H1 (cell line): ENCODE results near the gene KRT81.

Source experiments
- BACH1 ChIP-seq: IDR thresholded peaks from 2 replicates; pipeline ENCODE4 v1.6.1; 2012; ENCODE audit warnings: low read length, improper control_type of control experiment
- BCL11A ChIP-seq, 2 experiments: IDR thresholded peaks; one replicate each; pipeline ENCODE4 v1.6.1; 2011; ENCODE audit warnings: low read depth in 2 of 2, low read length in 2 of 2, mild to moderate bottlenecking in 2 of 2
- CHD1 ChIP-seq: IDR thresholded peaks from 2 replicates; pipeline ENCODE4 v1.6.1; 2012; ENCODE audit warnings: low read depth, low read length, improper control_type of control experiment
- EZH2 ChIP-seq: fragments of 200-600 bp; sonication (generic); IDR thresholded peaks from 2 replicates; pipeline ENCODE4 v1.7.1; 2012; ENCODE audit warnings: low read depth, mild to moderate bottlenecking, moderate library complexity, low read length, inconsistent platforms; ENCODE audit not compliant: severe bottlenecking
- GABPA ChIP-seq: IDR thresholded peaks from 2 replicates; pipeline ENCODE4 v1.6.1; 2011; ENCODE audit warnings: mild to moderate bottlenecking, low read length, moderate library complexity, borderline replicate concordance; ENCODE audit not compliant: insufficient read depth
- KDM5A ChIP-seq: fragments of 200-600 bp; IDR thresholded peaks from 2 replicates; pipeline ENCODE4 v1.7.1; 2012; ENCODE audit warnings: mild to moderate bottlenecking, low read length, inconsistent platforms, mixed read lengths
- POLR2A ChIP-seq, 2 experiments: IDR thresholded peaks; 1 replicate in 1 of 2; 2 replicates in 1 of 2; pipeline ENCODE4 v1.6.1; 2011; ENCODE audit warnings: low read depth in 2 of 2, low read length in 2 of 2, mild to moderate bottlenecking in 2 of 2; ENCODE audit errors: control extremely low read depth in 1 of 2
- SIN3A ChIP-seq, 2 experiments: IDR thresholded peaks in 1 of 2; conservative IDR thresholded peaks in 1 of 2; 2 replicates each; pipeline ENCODE4 v1.6.1; 2011 to 2012; ENCODE audit warnings: low read length in 2 of 2, improper control_type of control experiment in 1 of 2, low read depth in 1 of 2, mild to moderate bottlenecking in 1 of 2
- SRF ChIP-seq: IDR thresholded peaks from 2 replicates; pipeline ENCODE4 v1.6.1; 2011; ENCODE audit warnings: mild to moderate bottlenecking, low read depth, low read length, moderate library complexity
- TAF1 ChIP-seq: IDR thresholded peaks from 2 replicates; pipeline ENCODE4 v1.6.1; 2011; ENCODE audit warnings: mild to moderate bottlenecking, low read depth, low read length
- TF ChIP-seq, protein P1 (sequence below), 3 experiments: IDR thresholded peaks; 1 replicate in 2 of 3; 2 replicates in 1 of 3; pipeline versions ENCODE4 v1.5.1 to v1.6.1; 2011; ENCODE audit warnings: low read length in 3 of 3, mild to moderate bottlenecking in 3 of 3, inconsistent platforms in 2 of 3, low read depth in 1 of 3, moderate library complexity in 1 of 3; ENCODE audit not compliant: insufficient read depth in 1 of 3; ENCODE audit errors: control extremely low read depth in 1 of 3
- TF ChIP-seq, protein P2 (sequence below): IDR thresholded peaks from 2 replicates; pipeline ENCODE4 v1.6.1; 2012; ENCODE audit warnings: low read length, inconsistent platforms

GRCh38 chr12:52236386-52237050 is 54.8 kb downstream of the KRT81 start:
- TF ChIP-seq, protein P1, sequence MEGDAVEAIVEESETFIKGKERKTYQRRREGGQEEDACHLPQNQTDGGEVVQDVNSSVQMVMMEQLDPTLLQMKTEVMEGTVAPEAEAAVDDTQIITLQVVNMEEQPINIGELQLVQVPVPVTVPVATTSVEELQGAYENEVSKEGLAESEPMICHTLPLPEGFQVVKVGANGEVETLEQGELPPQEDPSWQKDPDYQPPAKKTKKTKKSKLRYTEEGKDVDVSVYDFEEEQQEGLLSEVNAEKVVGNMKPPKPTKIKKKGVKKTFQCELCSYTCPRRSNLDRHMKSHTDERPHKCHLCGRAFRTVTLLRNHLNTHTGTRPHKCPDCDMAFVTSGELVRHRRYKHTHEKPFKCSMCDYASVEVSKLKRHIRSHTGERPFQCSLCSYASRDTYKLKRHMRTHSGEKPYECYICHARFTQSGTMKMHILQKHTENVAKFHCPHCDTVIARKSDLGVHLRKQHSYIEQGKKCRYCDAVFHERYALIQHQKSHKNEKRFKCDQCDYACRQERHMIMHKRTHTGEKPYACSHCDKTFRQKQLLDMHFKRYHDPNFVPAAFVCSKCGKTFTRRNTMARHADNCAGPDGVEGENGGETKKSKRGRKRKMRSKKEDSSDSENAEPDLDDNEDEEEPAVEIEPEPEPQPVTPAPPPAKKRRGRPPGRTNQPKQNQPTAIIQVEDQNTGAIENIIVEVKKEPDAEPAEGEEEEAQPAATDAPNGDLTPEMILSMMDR (IDR thresholded peaks at IDR 0.05; ENCODE audit: control extremely low read depth in 1 of 3, insufficient read depth in 1 of 3, low read depth in 1 of 3, low read length in 3 of 3), result no peak
- no peak for TF ChIP-seq BACH1
- no peak for TF ChIP-seq GABPA
- no peak for TF ChIP-seq BCL11A (IDR thresholded peaks at IDR 0.05; ENCODE audit: low read depth in 2 of 2, low read length in 2 of 2)
- TF ChIP-seq KDM5A, result no peak
- TF ChIP-seq SIN3A (conservative IDR thresholded peaks at IDR 0.05 in 1 of 2, IDR thresholded peaks at IDR 0.05 in 1 of 2; ENCODE audit: low read depth in 1 of 2, low read length in 2 of 2), result no peak
- no peak for TF ChIP-seq TAF1
- no peak for TF ChIP-seq EZH2
- TF ChIP-seq CHD1, result no peak
- TF ChIP-seq, protein P2, sequence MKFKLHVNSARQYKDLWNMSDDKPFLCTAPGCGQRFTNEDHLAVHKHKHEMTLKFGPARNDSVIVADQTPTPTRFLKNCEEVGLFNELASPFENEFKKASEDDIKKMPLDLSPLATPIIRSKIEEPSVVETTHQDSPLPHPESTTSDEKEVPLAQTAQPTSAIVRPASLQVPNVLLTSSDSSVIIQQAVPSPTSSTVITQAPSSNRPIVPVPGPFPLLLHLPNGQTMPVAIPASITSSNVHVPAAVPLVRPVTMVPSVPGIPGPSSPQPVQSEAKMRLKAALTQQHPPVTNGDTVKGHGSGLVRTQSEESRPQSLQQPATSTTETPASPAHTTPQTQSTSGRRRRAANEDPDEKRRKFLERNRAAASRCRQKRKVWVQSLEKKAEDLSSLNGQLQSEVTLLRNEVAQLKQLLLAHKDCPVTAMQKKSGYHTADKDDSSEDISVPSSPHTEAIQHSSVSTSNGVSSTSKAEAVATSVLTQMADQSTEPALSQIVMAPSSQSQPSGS, result no peak
- TF ChIP-seq POLR2A (IDR thresholded peaks at IDR 0.05; ENCODE audit: control extremely low read depth in 1 of 2, low read depth in 2 of 2, low read length in 2 of 2), result no peak
- no peak for TF ChIP-seq SRF
